Kasumi-1 (cell line): ENCODE results near the gene TENT4A.

Experiments
- DNase-seq, 2 experiments: peaks; one replicate each; lab custom pipeline; 2025; lab: John Stamatoyannopoulos, UW

The TENT4A gene

DNA sequence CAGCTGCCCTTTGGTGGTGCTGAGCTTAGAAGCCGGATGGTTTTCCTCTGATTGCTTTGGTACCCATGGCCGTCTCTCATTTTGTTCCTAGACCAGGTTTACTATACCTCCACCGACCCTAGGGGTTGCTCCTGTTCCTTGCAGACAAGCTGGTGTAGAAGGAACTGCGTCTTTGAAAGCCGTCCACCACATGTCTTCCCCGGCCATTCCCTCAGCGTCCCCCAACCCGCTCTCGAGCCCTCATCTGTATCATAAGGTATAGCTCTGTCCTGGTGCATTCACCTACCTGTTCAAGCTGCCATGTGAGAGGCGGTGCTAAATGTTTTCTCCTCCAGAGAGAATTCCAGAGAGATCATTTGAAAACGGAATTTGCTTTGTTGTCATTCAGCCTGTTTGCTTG is 39.5 kb downstream of the TENT4A start:
- no peak for DNase-seq

DNA sequence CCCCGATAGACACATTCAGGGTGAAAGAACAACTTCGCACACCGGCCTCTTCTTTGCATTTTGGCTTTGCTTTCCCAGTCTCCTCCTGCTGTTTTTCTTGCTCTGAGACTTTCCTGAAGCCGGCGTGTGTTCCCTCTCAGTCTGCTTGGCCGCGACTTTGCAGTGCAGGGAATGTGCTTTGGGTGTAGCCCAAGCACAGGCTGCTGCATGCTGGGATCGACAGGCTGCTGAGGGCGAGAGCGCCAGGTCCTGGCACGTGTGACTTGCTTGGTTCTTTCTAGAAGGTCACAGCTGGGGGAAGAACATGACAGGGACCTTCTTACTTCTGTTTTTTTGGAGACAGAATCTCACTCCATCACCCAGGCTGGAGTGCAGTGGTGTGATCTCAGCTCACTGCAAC is 40.6 kb downstream of the TENT4A start:
- no peak for DNase-seq

DNA sequence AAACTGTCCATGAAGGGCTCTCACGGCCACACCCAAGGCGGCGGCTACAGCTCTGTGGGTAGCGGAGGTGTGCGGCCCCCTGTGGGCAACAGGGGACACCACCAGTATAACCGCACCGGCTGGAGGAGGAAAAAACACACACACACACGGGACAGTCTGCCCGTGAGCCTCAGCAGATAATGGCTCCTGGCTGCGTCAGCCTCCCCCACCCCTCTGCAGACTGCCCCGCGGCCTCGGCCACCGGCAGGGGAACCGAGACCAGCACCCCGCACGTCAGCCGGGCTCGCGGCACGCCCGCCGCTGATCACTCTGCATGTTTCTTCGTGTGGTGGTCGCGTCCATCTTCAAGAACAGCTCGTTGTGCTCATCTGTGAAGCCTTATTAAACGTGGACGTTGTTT is 41.5 kb downstream of the TENT4A start:
- DNase-seq: no peak

DNA sequence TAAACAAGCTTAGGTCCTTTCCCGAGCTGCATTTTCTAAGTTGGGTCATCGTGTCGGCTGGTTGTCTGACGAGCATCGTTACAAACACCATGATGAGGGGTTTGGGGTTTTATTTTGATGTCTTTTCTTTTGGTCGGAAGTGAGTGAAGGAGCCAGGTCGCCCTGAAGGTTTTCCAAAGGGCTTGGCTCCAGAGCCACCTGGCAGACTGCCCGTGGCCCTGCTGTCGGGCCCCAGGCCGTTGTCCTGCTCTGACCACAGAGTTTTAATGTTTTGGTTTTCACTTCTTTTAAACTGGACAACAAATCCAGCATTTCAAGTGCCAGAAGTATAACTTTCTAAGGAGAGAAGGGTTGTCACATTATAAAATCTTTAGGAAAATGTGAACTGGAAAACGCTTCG is 42.3 kb downstream of the TENT4A start:
- DNase-seq: no peak

DNA sequence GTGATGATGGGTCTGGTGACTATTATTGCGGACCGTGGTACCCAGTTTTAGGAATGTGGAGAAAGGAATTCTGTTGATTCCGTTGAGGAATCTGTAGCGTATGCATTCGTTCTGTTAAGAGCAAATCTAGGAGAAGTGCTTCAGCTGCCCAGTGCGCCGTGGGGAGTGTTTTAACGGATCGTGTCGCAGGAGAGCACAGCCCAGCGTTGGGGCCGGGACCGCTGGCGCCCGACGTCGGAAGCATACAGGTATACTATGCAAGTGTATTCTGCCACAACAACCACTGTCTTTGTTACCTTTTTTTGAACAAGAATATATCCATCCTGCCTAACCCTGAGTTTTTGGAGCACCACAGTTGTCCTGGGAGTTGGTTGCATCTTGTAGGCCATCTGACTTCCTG is 42.7 kb downstream of the TENT4A start:
- DNase-seq: no peak

DNA sequence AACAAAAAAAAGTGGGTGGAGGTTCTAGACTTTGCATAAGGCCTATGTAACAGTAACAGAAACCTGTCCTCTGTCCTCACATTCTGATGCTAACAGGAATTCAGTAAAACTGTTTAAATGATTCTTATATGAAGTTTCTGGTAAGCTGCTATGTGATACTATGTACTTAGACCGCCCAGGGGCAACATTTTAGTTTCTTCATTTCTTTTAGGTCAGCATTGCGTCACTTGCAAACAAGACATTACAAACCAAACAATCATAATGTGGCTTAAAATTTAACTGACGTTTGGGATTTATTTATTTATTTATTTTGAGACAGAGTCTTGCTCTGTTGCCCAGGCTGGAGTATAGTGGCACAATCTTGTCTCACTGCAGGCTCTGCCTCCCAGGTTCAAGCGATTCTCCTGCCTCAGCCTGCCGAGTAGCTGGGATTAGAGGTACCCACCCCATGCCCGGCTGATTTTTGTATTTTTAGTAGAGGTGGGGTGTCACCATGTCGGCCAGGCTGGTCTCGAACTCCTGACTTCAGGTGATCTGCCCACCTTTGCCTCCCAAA is 44.3 kb downstream of the TENT4A start:
- DNase-seq: no peak

DNA sequence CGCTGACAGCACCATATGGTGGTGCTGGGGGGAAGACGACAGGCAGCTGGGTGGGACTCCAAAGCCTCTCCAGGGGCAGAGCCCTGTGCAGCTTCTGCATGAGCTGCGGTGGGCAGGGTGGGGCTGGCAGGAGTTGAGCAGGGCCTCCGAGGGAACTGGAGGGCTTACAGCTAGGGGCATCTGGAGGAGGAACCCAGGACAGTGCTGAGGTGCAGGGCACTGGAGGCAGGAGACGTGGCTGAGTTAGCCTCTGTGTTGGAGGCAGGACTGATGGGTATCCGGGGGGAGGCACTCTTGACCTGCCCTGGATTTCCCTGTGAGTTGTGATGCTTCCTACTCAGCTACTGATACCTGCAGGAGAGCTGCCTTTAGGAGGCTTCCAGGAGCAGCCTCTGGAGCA is 45.0 kb downstream of the TENT4A start:
- no peak for DNase-seq

DNA sequence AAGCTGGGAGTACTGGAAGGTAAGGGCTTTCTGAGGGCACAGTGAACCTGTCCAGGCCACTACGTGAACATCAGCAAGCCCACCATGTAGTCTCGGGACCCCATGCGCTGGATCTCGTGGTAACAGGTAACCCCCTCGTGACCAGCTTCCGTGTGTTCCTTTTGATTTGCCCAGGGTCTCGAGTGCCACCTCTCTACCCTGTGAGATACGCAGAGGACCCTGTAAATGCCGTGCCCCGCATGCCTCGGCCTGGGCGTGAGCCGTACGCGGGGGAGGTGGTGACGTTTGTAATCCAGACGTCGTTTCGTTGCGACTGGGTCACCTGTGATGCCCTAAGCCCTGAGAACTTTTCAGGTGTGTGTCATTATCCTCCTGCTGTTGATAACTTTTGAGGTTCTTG is 45.5 kb downstream of the TENT4A start:
- no peak for DNase-seq

DNA sequence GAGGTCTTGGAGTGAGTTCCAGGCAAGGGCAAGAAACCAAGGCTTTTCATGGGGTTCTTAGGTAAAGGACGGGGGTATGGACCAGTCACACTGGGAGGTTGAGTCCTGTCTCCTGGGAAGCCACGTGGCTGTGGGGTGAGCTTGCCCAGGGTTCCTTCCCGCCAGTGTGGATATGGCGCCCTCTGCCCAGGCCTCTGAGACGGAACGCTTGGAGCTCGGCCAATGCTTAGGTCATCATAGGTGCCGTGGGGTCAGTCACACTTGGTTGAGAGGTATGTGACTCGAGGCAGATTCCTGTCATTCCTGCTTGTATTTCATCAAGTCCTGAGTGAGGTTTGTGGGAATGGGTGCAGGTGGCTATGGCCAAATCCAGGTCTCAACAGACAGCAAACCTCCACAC is 46.2 kb downstream of the TENT4A start:
- no peak for DNase-seq

DNA sequence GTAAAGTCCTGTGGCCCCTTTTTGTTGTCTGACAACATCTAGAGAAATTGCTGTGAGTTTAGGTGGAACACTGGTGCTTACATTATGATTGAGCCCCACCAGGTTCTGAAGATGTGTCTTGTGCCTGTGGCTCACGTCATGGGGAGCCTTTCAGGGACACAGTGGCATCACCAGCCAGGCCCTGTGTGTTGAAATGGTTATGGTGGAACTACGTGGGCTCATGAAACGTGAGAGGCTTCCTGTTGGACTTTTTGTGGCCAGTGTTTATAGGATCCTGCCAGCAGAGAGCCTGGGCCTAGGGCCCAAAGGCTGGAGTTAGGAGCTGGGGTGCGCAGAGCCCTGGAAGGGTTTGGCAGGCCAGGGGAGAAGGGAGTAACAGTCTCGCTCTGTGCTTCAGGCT is 46.8 kb downstream of the TENT4A start:
- no peak for DNase-seq

DNA sequence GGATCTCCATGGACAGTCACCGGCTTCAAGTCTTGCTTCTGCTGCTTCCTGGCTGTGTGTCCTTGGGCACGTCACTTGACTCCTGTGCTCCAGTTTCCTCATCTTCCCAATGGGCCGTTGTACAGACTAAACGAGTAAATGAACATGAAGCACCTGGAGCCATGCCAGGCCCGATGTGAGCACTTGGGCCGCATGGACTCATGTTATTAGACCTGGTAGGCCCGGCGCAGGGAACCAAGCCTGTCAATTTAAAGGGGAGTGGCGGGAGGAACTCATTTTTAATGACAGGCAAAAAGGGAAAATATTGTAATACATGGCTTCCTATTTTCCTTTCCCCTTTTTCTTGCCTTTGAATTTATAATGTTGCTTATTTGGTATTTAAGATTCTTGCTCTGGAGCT is 47.5 kb downstream of the TENT4A start:
- DNase-seq: no peak

DNA sequence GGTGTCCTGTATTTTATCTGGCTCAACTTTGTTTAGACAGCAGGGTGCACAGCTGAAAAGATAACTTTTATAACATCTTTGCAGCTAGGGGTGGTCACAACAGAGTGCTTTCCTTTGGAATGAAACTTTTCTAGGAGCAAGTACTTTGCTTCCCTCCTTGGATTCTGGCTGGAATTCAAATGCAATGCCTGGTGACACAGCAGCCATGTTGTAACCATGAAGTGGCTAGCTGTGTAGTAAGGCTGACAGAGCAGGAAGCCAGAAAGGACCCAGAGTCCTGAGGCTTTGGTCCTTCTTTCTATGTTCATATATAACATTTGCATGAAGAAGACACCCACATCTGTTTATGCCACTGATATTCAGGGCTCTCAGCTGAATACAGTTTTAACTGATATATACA is 48.1 kb downstream of the TENT4A start:
- DNase-seq: no peak

DNA sequence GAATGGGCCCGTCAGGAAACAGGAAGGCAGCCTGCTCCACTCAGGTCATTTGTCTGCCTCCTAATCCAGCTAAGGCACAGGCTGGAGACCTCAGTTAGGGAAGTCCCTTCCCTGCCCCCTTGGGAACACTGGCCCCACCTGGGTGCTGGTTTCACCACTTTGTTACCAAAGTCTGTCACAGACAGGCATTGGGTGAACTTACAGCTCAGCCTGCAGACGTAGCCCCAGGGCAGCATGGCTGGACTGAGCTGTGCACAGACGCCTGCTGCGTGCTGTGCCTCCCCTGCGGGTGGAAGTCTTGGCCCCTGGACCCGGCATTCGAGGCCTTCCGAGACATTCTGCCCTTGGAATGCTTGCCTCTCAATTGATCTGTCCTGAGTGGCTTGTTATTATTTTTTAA is 48.9 kb downstream of the TENT4A start:
- DNase-seq: no peak

DNA sequence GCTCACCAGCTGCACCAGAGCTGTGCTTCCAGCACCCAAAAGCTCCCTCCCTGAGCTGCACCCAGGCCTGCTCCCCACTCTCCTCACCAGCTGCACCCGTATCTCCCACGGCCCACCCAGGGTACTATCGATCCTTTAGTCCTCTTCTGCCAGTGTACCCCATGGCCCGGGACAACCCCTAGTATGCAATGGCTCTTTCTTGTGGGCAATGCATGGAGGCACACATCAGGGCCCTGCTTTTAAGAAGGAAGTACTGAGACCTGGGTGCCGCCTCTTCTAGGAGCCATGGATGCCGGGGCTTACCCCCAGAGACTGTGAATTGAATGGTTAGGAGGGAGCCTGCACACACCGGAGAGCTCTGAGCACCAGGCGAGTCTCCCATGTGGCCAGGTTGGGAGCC is 49.5 kb downstream of the TENT4A start:
- DNase-seq: no peak

DNA sequence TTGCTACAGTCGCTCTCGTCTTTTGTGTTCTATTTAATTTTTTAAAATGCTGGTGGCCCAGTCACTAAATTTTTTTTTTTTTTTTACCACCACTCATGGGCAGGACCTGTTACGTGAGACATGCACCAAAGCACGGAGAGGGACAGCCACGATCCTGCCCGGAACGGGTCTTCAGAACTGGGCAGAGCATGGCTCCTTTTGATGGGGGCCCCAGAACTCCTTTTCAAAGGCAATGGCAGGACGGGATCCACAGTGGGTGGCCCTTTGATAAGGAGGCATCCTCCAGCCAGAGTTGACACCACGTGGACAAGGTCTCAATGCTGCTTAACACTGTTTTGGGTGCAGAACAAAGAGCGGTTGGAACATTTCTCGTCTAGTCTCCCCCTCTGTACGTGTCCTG is 50.0 kb downstream of the TENT4A start:
- DNase-seq: no peak

DNA sequence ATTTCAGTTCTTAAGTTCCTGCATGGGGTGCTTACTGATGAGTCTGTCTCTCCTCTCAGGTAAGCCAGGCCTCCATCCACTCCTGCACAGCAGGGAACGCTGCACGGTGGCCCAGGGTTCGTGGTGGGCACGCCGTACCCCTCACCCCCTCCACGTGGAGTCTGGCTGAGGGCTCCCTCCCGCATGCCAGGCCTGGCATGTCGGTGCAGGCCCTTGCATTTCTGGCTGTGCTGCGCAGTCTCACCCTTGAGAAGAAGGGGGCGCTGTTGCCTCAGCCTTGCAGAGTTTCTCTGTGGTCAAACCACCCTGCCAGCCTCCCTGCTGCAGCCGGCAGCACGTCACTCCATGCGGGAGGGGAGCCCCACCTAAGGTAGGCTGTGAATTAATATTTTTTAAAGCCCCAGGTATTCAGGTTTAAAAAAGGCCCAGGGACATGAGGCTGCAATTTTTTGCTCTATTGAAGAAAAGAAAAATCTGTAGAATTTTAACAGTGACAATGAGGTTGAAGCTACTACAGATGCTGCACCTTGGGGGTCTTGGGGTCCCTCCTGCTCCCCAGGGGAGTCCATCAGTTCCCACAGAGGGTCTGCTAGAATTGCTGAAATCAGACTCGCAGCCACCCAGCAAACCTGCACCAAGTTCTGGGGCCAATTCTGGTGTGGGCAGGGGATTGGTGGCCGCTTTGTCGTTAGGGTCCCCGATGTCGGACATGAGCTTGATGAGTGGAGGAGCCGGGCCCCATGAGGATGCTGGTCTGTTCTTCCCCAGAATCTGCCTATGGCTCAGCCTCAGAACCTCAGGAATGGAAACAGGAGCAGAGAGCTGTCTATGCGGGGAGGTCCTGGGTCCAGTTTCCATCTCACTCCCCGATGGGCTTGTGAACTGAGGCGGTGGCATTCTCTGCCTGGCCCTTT is 52.6 kb downstream of the TENT4A start:
- DNase-seq: peak; percentile 68 to 76

DNA sequence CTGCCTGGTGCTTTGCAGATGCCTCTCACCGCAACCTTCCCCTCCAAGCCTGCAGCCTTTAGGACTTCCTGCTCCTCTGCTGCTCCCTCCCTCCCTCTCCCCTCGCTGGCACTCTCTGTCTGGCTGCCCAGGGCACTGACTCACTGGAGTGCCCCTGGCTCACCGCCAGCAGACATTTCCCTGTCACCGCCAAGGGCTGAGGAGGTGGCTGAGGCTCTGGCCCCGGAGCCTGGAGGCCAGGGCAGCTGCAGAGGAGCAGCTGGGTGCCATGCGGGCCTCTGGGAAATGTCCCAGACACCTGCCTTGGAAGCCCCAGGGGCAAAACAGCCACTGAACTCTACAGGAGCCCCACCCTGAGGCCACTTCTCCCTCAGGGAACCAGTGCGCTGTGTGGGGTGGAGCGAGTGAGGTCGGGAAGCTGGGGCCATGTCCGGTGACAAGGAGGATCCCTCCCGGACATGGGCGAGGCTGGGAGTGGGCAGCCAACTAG is 53.4 kb downstream of the TENT4A start:
- DNase-seq: peak; percentile 95 to 97

DNA sequence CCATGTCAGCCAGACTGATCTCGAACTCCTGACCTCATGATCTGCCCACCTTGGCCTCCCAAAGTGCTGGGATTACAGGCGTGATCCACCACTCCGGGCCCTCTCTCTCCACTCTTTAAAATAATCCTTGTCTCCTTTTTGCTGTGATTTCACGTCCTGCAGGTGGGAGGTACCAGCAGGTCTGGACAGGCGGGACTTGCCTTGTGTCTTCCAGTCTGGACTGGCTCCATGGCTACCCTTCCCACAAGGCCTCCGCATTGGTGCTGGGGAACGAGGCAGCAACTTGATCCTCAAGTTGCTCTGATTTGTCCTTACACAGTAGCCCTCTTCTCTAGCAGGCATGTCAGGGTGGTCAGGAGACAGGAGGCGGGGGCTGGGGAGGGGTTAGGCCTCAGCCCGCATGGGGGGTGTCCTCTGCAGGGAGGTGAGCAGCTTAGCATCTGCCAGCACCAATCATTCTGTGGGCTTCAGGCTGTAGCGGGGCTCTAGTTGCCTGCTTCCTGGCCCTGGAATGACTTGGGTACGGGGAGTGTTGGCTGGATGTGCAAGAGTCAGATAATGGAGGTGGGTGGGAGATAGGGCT is 54.3 kb downstream of the TENT4A start:
- DNase-seq: no peak

DNA sequence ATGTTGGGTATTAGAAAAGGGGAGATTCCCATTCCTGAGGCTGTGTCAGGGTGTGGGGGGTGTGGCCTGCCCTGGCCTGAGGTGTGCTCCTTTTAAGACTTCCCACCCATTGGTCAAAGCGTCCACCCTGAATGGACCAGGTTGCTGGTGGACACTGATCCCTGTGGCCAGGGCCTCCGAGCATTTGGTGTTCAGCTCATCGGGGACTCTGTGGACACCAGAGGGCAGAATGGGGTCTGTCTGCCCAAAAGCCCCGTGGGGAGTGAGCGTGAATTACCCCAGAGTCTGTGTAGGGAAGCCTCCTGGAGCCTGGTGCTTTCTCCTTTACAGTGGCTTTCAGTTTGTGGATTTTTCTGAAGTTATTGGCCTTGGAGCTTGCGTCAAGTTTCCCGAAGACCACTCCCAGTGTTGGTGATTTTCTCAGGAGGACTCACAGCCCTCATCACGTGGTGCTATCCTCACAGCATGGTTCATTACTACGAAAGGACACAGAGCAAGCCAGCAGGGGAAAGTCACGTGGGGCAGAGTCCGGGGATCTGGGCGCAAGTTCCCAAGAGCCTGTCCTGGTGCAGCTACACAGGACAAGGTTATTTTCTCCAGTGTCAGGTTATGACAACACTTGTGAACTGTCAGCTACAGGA is 55.5 kb downstream of the TENT4A start:
- no peak for DNase-seq

DNA sequence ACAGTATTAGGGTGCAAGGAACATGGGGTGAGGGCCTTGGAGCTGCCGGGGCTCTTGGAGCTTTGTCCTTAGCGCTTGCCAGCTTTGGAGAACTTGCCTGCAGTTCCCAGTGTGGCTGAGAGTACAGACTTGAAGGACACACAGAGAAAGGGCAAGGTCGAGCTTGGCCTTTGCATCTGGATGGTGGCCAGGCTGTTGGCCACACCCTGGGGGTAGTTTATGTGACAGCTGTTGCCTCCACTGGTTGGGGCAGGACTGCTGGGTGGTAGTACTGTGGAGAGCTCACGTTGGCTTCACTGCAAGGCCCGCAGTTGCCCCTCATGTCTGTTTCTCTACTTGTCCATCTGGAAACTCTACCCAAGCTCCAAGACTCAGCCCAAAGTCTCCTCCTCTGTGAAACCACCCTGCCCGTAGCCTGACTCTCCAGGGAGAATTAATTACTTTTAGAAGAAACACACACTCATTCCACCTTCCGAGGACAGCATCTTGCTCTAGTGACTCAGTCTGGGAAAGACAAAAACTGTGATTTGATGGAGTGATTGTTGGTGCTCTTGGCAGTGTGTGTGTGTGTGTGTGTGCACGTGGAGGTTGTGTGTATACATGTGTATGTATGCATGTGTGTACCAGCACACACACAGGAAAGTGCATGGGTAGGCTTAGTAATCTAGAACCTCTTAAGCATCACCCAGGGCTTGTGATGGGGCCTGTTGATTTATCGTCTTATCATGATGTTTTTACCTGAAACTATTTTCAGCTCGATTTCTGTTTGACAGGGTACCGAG is 57.8 kb downstream of the TENT4A start:
- DNase-seq: no peak

DNA sequence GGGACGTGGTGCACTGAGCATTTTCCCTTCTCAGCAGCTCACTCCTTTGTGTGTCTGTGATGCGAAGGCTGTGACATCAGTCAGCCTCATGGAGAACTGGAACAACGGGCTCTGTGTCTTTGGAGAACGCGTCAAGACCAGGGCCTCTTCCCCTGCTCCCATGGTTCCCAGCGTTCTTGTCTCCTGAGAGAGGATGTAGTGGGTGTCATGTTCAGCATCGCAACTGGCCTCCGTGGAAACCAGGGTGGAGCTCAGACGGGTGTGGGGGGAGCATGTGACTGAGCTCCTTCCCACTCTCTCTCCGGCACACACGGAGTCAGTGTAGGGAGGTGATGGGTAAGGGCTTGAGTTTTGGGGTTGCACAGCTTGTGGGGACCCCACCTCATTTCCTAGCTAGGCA is 59.7 kb downstream of the TENT4A start:
- DNase-seq: no peak
